ENCODE results near the gene CDH13.

The CDH13 gene

DNA sequence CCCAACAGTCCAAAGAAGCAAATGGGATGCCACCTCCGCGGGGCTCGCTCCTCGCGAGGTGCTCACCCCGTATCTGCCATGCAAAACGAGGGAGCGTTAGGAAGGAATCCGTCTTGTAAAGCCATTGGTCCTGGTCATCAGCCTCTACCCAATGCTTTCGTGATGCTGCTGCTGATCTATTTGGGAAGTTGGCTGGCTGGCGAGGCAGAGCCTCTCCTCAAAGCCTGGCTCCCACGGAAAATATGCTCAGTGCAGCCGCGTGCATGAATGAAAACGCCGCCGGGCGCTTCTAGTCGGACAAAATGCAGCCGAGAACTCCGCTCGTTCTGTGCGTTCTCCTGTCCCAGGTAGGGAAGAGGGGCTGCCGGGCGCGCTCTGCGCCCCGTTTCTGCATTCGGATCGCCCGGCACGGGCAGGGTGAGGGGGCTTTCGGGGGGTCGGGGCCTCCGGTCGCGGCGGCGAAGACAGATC is at the start of gene CDH13:
TSS of gene CDH13 (plus strand) at position 179 of the 471 bp plus-strand sequence.
- DNase-seq = peak; percentile 66

DNA sequence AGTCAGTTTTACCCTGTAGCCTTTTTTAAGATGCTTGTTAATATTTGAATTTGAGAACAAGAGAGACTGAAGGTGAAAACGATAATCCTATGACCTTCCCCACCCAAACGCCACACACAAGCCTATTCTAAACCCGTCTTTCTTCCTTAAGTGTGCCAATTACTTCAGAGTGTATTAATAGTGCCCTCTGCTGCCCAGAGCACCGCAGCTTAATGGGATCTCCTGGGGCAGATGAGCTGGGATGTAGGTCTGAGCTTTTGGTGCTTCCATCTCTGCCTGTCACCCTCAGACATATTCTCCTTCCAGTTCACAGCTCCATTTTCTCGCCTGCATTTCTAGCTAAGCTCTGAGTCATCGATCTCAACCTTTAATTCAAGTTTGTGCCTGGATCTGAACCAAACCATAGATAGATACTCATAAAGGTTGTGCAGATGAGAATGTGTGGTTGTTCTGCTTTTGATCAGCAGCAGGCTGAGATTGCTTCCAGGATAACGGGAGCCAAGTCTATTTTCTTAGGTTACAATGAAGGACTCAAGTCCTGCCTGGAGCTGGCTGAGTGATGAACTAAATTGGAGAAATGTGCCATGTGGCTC is 46.4 kb upstream of the CDH13 start:
- DNase-seq = no peak

DNA sequence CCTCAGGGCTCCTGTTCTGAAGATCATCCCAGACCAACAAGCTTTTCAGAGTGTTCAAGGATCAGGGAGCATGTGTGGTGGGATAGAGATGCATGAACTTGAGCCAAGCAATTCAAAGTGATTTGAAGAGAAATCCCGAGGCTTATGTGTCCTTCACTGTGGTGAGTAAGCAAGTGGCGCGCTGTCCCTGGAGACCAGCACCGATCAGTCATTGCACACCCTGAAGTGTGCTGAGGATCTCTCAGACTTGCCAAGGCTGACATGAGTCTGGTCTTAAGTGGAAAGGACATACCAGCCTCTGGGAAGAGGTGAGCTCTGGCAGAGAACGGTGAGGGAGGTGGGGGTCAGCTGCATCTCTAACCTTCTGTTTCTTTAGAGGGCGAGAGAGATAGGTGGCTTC is 43.8 kb upstream of the CDH13 start:
- no peak for DNase-seq

DNA sequence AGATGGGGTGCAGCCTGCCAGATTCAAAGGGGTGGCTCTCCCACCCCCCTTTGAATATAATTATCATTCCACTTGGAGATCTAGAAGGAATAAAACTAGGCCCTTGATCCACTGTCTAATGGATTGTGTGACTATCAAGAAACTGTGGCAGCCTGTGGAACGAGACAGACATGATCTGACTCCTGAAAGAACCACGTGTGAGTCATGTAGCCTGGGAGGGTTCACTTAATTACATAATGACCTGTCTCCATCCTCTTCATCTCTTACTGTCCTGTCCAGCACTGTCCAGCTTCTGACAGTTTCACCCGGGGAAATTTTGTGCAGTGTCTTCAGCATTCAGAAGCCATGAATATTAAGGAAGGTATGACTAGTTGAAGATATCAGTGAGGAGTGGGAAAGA is 43.3 kb upstream of the CDH13 start:
- DNase-seq = no peak

DNA sequence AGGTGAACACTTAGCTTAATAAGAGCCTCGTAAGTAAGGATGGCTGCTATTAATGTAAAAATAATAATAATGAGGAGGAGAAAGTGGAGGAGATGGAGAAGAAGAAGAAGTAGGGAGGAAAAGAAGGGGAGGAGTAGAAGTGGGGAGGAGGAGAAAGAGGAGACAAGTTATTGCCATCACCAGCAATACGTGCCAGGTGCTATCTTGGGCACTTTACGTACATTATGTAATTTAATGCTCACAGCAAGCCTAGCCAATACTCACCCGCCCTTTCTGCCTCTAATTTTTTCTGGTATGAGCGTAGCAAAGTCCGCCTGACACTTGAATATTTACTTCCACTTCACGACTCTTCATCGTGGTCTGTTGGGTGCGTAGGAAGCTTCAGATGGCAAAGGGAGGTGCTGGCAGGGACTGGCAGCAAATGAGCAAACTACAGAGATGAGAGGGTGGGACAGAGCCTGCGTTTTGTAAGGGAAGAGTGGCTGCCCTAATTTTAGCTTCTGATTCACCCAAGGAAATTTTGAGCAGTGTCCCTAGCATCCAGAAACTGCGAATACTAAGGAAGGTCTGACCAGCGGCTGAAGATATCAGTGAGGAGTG is 42.1 kb upstream of the CDH13 start:
- DNase-seq = no peak

DNA sequence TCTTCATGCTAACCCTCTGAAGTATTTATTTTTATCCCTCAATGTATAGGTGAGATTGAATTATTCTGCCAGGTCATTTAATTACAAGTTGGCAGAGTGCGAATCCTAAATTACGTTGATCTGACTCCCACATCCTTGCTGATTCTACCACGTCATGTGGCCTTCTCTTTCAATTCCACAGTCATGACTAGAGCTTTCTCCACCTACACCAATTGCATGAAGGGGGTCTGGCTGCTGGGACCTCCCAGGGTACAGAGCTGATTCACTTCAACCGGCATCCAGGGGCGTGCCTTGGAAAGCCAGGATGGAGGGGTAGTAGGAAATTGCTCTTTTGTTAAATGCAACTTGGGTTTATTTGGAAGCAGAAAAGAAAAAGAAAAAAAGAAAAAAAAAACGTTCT is 41.1 kb upstream of the CDH13 start:
- DNase-seq = peak; percentile 64

DNA sequence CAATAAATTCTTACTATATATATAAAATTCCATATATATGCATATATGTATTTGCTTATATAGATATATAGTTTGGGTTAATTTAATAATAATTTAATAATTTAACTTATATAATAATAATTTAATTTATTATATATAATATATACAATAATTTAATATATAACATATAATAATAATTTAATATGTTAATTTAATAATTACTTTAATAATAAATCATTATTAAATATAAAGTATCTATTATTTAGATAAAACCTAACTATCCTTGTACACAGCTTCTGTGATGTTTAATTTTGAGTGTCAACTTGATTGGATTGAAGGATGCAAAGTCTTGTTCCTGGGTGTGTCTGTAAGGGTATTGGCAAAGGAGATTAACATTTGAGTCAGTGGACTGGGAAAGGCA is 40.6 kb upstream of the CDH13 start:
- no peak for DNase-seq

DNA sequence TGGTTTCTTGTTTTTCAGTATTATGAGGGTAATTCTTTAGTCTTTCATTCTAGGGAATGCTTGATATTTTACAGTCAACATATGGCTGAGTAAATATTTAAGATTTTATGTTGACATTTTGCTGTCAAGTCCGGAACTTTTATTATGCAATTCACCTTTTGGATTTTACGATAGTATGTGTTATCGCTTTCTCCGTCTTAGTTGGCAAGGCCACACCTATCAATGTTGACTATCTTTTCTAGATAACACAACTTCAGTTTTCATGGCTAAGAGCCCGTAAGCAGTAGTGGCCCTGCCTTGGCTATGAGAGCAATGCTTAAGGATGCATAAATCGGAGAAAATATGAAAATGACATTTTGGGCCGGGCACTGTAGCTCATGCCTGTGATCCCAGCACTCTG is 39.5 kb upstream of the CDH13 start:
- DNase-seq = no peak

DNA sequence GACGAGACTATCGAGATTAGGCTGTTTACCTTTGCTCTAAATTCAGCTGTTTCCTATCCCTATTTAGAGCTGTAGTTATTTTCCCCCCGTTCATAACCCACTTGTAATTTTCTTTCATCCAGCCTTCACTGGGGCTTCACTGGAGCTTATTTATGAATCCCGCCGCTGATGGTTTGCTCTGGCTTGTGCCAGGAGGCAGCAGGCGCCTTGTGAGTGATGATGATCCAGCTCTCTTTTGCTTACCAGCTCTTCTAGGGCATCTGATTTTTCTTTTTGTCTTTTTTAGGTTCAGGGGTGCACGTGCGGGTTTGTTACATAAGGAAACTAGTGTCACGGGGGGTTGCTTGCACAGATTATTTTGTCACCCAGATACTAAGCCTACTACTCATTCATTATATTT is 37.4 kb upstream of the CDH13 start:
- DNase-seq = no peak

DNA sequence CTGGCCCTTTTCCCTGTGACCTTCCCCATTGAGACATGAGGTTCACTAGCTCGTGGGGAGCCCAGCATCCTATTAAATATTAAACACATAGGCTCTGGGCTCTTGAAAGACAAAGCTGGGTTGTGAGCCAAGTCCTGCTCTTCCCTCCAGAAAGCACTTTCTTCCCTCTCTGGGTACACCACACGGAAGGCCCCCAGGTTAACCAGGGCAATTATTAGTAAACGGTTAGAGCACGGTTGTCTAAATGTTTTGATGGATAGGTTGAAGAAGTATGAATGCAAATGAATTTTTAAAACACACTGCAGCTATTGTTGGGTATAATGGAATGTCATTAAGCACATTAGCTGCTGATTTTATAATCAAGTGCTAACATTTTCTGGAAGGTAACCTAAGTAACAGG is 32.7 kb upstream of the CDH13 start:
- DNase-seq = no peak

DNA sequence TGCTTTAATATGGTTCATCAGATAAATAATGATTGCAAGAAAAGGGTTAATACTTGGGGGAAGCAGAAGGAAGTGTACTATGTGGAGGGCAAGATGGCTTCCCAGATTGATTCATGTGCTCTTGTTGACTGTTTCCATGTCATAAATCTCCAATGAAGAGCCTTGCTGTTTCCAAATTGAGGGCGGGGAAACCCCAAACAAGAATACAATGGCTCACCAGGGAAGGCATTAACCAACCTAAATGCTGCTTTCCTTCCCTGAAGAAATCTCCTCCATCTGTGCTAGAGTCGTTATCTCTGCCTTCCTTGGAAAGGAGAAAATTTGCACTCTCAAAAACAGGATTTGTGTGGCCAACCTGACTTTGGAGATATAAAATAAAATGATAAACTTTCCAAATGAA is 28.0 kb upstream of the CDH13 start:
- no peak for DNase-seq

DNA sequence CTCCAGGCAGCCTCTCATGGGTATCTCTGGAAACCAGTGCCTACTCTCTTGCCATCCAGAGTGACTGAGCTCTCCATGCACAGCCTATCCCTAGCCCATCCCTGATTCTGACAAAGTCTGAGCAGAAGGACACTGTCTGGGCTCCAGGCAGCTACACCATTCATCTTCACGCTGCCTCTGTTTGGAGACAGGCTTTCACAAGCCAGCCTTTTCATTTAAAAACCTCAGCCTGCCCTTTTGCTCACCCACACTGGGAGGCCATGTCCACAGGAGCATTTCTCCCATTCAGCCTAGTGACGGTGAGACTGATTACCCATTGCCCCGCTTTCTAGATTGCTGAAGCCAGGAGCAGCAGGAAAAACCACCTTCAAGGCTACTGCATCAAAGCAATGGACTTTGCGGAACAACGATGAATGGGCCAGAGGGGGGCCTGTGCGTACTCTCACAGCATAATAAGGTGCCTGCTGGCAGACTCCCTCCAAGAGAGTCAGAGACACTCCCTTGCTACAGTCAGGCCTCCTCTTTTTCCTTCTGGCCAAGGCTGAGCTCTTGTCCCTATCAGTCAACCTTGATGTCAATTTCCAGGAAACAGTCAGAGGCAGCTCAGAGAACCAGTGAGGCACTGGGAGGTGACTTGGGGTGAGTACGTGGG is 24.7 kb upstream of the CDH13 start:
- DNase-seq = no peak

DNA sequence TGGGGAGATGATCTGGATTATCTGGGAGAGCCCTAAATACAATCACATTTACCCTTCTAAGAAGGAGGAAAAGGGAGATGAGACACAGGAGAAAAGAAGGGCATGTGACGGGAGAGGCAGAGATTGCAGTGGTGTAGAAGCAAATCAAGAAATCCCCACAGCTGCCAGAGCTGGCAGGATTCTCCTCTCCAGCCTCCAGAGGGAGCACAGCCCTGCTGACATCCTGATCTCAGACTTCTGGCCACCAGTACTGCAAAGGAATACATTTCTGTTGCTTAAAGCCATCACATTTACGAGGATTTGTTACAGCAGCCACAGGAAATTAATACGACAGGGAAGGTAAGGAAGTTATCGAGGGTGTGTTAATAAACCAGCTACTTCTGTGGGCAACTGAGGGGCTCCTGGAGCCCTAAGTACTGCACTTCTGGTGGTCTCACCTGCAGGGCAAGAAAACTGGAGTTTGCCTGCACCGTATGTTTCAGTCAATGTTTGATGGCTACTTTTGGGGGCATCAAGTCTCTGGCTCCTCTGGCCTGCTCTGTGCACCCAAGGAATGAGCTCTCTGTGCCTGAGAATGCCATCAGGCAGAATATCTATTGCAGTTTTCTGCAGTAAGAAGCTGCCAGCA is 22.9 kb upstream of the CDH13 start:
- DNase-seq = peak; percentile 87

DNA sequence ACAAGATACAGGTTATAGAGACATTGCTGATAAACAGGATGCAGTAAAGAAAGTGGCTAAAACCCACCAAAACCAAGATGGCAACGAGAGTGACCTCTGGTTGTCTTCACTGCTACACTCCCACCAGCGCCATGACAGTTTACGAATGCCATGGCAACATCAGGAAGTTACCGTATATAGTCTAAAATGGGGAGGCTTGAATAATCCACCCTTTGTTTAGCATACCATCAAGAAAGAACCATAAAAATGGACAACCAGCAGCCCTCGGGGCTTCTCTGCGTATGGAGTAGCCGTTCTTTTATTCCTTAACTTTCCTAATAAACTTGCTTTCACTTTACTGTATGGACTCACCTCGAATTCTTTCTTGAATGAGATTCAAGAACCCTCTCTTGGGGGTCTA is 21.7 kb upstream of the CDH13 start:
- DNase-seq = no peak

DNA sequence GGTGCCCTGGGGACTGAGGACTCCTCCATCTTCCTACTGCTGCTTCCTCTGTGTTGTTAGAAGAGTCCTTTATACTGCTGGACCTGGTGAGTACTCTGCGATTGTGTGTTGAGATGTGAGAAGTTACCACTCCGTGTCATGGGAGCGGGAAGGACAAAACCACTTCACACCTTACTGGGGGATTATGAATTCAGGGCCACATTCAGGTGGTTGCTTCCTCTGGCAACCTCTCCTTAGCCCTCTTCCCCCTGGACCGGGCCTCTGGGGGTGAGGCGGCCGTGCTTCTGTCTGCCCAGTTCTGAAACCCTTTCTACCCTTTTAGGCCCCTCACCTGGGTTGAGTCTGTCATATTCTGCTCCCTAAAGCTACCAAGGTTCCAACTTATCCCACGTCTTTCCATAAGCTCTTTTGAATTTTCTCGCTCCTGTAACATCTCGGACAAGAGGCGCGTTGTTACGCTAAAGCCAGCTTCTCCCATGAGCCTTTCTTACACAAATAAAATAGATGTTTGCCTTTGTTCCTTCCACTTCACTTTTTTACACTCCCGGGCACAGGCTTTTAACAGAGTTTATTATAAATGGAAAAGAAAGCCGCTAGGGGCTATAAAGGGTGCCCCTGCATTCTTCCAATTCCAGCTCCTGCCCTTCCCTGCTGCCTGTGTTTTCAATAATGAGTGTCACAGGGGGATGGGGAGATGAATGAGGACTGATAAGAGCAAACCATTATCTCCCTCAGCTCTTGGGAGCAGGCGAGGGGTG is 20.7 kb upstream of the CDH13 start:
- DNase-seq = peak; percentile 85

DNA sequence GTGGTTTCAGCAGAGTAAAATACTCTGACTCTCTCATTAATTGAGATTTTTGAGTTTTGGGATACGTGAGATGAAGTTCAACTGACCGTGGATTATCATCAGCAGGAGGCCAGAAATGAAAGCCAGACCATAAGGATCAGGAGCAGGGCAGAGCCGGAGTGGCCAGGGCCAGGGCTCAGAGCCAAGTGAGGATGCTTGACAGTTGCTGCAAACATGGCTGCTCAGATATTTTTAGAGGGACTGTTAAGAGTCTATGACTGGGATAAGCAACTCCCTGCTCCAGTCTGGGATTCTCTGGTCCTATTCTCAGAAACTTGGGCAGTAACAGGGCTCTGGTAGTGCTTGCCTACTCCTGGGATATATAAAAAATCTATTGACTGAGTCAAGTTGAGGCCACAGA is 17.6 kb upstream of the CDH13 start:
- DNase-seq = no peak

DNA sequence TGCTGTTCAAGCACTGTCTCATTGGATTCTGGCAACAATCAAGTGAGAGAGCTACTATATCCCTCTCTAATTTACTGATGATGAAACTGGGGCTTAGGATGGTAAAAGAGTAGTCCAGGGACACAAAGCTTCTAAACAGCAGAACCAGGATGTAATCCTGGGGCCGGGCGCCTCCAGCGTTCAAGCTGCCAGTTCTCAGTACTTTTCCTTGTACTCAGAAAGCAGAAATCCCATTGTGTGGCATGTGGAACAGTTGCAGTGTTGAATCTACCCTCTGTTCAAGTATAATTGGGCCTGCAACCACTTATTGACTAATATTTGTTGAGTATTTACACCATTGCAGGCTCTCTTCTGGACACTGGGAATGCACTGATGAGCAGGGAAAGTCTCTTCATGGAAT is 14.5 kb upstream of the CDH13 start:
- no peak for DNase-seq

DNA sequence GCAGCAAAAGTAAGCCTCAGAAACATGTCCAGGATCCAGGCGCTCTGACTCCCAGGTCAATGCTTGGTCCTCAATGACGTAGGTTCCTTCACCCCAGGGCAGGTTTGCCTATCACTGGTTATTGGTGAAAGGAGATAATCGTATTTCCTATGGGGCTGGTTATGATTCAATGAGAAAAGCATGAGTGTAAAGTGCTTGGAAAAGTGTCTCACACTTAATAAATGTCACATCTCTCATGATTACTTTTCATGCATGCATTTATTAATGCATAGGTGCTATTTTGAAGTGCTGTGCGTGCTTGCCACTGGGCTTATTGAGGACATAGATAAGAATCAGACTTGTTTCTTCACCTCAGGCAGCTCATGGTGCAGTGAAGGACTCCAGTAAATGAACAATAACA is 10.4 kb upstream of the CDH13 start:
- DNase-seq = no peak

DNA sequence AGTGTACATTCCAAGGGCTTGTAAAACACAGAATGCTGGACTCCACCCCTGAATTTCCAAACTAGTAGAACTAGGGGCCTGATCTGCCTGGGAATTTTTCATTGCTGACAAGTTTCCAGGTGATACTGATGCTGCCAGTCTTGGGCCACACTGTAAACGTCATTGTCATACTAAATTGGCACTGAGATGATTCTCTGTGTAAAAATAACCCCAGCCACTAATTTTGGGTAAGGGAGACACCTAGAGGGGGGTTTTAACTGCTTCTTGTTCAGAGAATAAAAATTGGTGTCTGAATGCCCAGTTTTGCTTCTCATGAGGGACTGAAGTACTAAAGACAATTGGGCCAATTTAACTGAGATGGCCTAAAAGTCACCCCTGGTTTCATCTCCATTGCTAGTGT is 5.0 kb upstream of the CDH13 start:
- no peak for DNase-seq

DNA sequence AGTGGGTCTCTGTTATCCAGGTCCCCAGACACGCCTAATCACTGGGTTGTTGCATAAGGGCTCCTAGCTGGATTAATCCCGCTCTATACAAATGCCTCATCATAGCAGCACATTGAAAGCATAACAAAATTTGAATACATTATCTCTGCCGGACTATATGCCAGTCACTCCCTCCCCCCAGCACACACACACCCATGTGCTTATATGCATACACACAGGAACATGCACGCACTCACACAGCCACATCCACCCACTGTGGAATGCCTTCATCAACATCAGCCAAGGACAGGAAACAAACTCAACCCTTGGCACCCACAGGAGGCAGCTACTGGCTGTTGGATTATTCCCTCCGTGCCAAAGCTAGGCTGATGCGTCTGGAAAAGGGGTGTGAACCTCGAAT is 3.5 kb upstream of the CDH13 start:
- DNase-seq = no peak

DNA sequence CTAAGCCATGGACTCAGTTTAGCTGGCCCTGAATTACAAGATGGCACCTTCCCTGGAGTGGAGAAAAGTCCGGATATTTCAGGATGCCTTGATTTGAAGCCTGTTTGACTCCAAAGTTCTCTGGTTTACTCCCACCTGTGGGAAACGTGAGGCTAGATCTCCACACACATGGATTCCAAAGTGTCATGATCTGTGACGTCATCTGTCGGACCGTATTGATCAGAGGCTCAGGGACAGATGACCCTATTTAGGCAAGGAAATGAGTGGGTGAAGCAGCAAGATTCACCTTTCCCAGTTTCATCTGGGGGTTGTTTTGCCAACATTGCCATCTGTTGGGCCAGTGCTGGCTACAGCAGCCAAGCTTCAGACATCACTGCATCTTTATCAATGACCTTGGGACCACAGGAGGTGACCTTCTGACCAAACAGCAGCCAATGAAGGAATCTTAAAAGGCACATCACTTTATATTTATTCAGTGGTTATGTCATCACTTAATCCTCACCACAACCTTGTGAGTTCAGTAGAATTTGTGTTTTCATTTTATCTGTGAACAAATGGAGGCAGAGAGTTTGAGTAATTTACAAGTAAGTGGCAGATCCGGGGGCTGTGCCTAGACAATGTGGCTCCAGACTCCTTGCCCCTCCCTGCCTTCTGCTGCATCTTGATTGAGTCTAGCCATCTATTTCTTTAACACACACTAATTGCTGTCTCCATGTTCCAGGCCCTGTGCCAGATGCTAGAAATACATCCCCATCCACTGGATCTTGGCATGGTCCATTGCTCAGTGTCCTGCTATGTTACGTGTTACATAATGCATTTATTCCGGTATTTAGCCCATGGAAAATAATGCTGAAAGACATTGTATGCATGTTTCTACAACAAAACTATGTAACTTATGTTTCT is 1.5 kb upstream of the CDH13 start:
- DNase-seq = no peak

DNA sequence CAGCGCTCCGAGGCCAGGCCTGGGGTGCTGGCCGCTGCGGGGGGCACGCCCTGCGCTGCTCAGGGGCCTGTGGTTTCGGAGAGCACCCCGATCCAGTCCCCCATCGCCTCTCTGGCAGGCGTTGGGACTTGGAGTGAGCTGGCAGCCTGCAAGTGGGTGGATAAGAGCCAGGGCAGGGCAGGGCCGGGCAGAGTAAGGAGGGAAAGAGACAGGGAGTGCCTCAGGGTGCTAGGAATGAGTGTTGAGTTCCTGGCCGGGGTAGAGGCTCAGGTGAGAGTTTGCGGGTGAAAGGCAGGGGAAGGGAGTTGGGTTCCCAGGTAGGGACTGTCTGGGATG is 1.3 kb downstream of the CDH13 start:
- no peak for DNase-seq

DNA sequence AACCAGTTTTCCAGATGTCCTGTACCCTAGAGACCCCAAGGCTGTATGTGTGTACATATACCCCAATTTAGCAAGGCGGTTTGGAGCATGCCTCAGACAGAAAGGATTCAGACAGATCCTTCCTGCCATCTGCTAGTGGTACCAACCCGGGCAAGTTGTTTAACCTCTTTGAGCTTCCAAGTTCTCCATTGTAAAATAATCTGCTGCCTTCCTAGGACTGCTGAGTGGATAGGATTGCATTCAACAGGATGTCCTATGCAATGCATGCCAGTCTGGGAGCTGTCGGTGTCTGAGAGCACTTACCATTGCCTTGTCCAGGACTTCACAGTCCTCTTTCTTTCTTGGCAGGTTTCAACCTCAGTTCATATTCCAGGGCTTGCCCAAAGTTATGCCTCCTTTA is 1.9 kb downstream of the CDH13 start:
- no peak for DNase-seq
